ENCODE data around the gene CACNA1B. TPM values are rescaled to one million over a fixed set of nuclear protein-coding genes. Genes with fewer than 3 reads are reported as not detected.

CACNA1B gene
- total RNA-seq, 1 donor = under 0.01 TPM

GRCh38 chr9:137924761-137925369, 47.3 kb downstream of the CACNA1B start:
- Histone ChIP-seq H3K9me3 (ENCODE audit: low read depth, low read length) (no peaks in the 10 kb centered on the region), H3K27me3 (ENCODE audit: insufficient read depth, low read length) (no peaks in the 10 kb centered on the region), H3K4me3 (ENCODE audit: insufficient read depth, low read length) (no peak overlapping the region), H3K79me2 (ENCODE audit: insufficient read depth, low read length) (no peaks in the 10 kb centered on the region), H3K4me1 (ENCODE audit: insufficient read depth, low read length) (no peaks in the 10 kb centered on the region), H2AFZ (ENCODE audit: low read length) (no peak overlapping the region), H4K20me1 (ENCODE audit: insufficient read depth, low read length) (no peaks in the 10 kb centered on the region), H3K4me2 (ENCODE audit: insufficient read depth, low read length) (no peak overlapping the region), H3K27ac (ENCODE audit: low read depth, low read length) (no peak overlapping the region), H3K36me3 (ENCODE audit: insufficient read depth, low read length) (no peaks in the 10 kb centered on the region)
- TF ChIP-seq CTCF (IDR thresholded peaks at IDR 0.05; ENCODE audit: extremely low read depth, low read depth, low read length) = no peak
- no peak for DNase-seq (ENCODE audit: insufficient read length, low spot score, missing footprints)

DNA sequence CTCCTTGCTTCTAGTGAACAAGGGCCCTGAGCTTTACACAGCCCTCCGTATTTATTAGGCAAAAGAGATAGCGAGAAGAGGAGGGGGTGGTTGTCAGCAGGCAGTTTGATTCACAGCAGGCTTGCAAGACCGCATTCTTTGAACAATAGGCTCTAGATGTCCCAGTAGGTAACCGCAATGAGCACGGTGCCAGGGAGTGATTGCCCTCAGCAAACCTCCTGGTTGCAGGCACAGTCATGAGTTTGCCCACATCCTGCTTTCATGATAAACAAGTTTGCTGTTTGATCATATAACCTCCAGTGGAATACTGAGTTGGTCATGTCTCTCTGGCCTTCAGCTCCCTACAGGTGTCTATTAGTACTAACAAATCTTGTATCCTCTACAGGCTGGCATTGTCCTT, 66.1 kb downstream of the CACNA1B start:
- H3K36me3 ChIP-seq (ENCODE audit: insufficient read depth, low read length) = no peaks in the 10 kb centered on the region
- H3K27me3 ChIP-seq (ENCODE audit: insufficient read depth, low read length) = no peaks in the 10 kb centered on the region
- no peak overlapping the region for H3K4me3 ChIP-seq (ENCODE audit: insufficient read depth, low read length)
- H3K27ac ChIP-seq (ENCODE audit: low read depth, low read length) = no peak overlapping the region
- H3K79me2 ChIP-seq (ENCODE audit: insufficient read depth, low read length) = no peaks in the 10 kb centered on the region
- H3K9me3 ChIP-seq (ENCODE audit: low read depth, low read length) = peaks cover 8% of the 10 kb centered on the region
- H4K20me1 ChIP-seq (ENCODE audit: insufficient read depth, low read length) = no peaks in the 10 kb centered on the region
- DNase-seq (ENCODE audit: insufficient read length, low spot score, missing footprints) = no peak
- TF ChIP-seq CTCF (IDR thresholded peaks at IDR 0.05; ENCODE audit: extremely low read depth, low read depth, low read length) = no peak
- no peak overlapping the region for H3K4me2 ChIP-seq (ENCODE audit: insufficient read depth, low read length)
- no peaks in the 10 kb centered on the region for H3K4me1 ChIP-seq (ENCODE audit: insufficient read depth, low read length)
- H2AFZ ChIP-seq (ENCODE audit: low read length) = no peak overlapping the region

DNA sequence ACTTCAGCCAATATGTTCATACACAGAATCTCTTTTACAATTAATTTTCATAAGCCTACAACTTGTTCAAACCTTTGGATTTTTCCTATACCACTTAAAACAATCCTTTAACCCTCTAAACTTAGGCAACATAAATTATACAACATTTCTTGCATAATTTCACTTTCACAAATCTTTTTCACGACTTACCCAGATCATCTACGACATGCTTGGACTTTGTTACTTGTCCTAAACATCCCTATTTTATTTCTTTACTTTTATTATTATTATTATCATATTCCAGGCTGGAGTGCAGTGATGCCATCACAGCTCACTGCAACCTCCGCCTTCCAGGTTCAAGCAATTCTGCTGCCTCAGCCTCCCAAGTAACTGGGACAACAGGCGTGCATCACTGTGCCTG, 68.0 kb downstream of the CACNA1B start:
- H3K4me3 ChIP-seq (ENCODE audit: insufficient read depth, low read length) = no peak overlapping the region
- H2AFZ ChIP-seq (ENCODE audit: low read length) = no peak overlapping the region
- no peak overlapping the region for H3K4me2 ChIP-seq (ENCODE audit: insufficient read depth, low read length)
- H3K4me1 ChIP-seq (ENCODE audit: insufficient read depth, low read length) = no peaks in the 10 kb centered on the region
- no peaks in the 10 kb centered on the region for H4K20me1 ChIP-seq (ENCODE audit: insufficient read depth, low read length)
- peaks cover 8% of the 10 kb centered on the region for H3K9me3 ChIP-seq (ENCODE audit: low read depth, low read length)
- no peak for DNase-seq (ENCODE audit: insufficient read length, low spot score, missing footprints)
- no peaks in the 10 kb centered on the region for H3K79me2 ChIP-seq (ENCODE audit: insufficient read depth, low read length)
- no peaks in the 10 kb centered on the region for H3K36me3 ChIP-seq (ENCODE audit: insufficient read depth, low read length)
- no peak for TF ChIP-seq CTCF (IDR thresholded peaks at IDR 0.05; ENCODE audit: extremely low read depth, low read depth, low read length)
- no peak overlapping the region for H3K27ac ChIP-seq (ENCODE audit: low read depth, low read length)
- H3K27me3 ChIP-seq (ENCODE audit: insufficient read depth, low read length) = no peaks in the 10 kb centered on the region

- H3K9me3 ChIP-seq (ENCODE audit: low read depth, low read length) = peaks cover 8% of the 10 kb centered on the region
- no peak for TF ChIP-seq CTCF (IDR thresholded peaks at IDR 0.05; ENCODE audit: extremely low read depth, low read depth, low read length)
These were observed 69.4 kb downstream of the CACNA1B start for GRCh38 chr9:137946993-137947392.

More at GRCh38 chr9:137946993-137947392, 69.4 kb downstream of the CACNA1B start:
- Histone ChIP-seq H3K4me3 (ENCODE audit: insufficient read depth, low read length) (no peak overlapping the region), H3K27me3 (ENCODE audit: insufficient read depth, low read length) (no peaks in the 10 kb centered on the region), H4K20me1 (ENCODE audit: insufficient read depth, low read length) (no peaks in the 10 kb centered on the region), H2AFZ (ENCODE audit: low read length) (no peak overlapping the region), H3K4me2 (ENCODE audit: insufficient read depth, low read length) (no peak overlapping the region), H3K27ac (ENCODE audit: low read depth, low read length) (no peak overlapping the region), H3K4me1 (ENCODE audit: insufficient read depth, low read length) (no peaks in the 10 kb centered on the region), H3K79me2 (ENCODE audit: insufficient read depth, low read length) (no peaks in the 10 kb centered on the region), H3K36me3 (ENCODE audit: insufficient read depth, low read length) (no peaks in the 10 kb centered on the region)
- no peak for DNase-seq (ENCODE audit: insufficient read length, low spot score, missing footprints)
